HuH-7 (cell line): ENCODE data around the gene MTFMT.

Experiments
- DNase-seq: peaks from one replicate; pipeline ENCODE4 v3.0.0; 2011; ENCODE audit warnings: low spot score

MTFMT gene

DNA sequence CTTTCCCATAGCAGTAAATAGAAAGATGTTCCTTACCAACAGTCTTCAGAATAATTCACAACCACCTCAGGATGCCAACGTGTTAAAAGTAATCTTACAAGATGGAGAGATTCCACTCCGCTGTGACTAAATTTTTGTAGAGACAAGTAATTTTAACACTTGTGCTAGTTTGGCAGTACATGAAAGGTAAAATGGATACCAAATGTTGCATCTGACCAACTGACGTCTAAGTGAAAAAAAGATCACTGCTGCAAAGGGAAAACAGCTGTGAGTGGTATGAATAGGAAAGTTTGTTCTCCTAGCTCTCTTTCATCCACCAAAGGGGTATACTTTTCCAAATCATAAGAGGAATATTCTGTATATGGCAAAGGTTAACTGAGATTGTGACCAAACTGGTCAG, 42.3 kb downstream of the MTFMT start:
- no peak for DNase-seq

DNA sequence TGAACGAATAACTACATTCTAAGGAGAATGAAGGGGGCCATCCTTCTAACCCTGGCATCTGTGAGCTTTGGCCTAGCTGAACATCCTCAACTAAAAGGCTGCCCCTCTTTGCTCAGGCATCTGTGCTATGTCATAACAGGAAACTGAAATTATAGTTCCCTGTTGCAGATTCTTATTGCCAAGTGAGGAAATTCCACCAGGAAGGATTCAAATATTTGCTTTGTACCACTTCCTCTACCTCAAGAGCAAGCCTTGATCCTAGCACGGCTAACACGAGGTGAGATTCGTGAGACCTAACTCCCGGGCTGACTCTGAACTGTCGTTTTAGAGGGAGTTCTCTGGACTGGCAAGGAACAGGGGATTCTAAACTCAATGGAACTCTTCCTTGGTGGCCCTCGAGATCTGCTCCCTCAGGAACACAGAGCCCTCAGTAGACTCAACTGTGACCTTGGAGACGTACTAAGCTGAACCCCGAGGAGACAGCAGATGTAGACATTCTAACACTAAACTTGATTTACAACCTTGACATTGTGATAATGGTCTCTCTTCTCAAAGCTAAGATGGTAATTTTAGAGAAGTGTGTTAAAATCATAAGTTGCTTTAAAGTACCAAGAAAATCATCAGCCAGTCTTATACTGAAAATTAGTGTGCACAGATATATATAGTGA, 43.9 kb downstream of the MTFMT start:
- DNase-seq = no peak

DNA sequence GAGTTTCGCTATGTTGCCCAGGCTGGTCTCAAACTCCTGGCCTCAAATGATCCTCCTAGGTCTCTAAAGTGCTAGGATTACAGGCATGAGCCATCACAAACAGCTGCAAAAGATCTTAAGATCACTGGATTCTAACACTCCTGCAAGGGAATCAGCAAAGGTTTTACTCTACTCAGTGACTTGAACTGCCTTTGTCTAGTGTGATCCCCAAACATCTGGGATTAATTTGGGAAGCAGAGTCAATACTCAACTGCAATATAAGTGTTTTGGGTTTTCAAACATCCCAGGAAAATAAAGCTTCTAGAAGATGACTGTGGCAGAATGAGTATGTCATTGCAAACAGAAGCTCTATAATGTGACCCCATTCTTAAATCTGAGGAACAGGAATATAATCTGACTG, 47.0 kb downstream of the MTFMT start:
- no peak for DNase-seq

DNA sequence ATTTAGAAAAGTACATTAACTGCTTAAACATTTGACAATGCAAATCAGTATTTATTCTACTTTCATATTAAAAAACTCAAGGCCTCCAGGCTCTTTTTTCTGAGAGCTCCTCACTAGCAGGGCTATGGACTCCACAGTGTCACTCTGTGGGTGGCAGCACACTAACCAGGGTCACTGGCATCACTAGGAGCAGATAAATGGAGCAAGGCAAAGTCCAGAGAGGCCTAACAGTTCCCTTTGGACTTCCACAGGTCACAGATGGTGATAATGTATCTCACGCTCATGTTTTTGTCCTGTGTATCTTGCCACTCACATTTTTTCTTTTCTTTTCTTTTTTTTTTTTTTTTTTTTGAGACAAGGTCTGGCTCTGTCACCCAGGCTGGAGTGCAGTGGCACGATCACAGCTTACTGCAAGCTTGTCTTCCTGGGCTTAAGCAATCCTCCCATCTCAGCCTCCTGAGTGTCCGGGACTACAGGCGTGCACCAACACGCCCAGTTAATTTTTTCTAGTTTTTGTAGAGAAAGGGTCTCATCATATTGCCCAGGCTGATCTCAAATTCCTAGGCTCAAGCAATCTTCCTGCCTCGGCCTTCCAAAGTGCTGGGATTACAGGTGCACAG, 47.5 kb downstream of the MTFMT start:
- DNase-seq = no peak

DNA sequence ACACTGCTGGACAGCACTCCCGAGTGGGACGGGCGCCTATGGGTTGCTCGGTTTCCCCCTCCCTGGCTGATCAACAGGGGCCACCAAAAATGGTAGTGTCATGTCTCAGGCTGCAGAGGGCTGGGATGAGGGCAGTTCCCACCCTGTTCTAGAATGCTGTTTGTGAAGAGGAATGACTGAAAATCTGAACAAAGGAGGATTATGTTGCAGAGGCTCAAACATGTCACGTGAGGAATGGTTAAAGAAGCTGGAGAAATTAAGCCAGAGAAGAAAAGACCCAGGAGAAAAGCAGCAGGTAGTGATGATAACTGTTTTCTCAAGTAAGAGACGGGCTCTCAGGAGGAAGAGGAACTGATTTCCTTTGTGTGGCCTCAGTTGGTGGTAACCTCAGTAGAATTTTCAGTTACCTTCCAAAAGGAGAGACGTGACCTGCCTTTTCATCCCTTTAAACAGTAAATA, 50.2 kb downstream of the MTFMT start:
- DNase-seq = no peak

DNA sequence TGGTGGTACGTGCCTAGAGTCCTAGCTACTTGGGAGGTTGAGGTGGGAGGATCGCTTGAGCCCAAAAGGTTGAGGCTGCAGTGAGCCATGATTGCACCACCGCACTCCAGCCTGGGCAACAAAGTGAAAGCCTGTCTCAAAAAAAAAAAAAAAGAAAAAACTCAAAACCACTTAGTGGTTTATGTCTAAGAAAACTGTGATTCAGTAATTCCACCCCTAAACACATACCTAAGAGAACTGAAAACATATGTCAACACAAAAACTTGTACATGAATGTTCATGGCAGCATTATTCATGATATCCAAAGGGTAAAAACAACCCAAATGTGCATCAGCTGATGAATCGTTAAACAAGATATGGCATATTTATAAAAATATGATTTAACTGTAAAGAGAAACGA, 54.0 kb downstream of the MTFMT start:
- DNase-seq = no peak

DNA sequence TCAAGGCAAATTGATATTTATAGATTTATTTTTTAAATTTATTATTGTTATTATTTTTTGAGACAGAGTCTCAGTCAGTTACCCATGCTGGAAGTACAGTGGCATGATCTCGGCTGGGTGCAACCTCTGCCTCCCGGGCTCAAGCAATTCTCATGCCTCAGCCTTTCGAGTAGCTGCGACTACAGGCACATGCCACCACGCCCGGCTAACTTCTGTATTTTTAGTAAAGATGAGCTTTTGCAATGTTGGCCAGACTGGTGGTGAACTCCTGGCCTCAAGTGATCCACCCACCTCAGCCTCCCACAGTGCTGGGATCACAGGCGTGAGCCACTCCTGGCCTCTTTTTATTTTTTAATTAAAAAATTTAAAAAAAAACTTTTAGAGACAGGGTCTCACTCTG, 58.7 kb downstream of the MTFMT start:
- DNase-seq = no peak

DNA sequence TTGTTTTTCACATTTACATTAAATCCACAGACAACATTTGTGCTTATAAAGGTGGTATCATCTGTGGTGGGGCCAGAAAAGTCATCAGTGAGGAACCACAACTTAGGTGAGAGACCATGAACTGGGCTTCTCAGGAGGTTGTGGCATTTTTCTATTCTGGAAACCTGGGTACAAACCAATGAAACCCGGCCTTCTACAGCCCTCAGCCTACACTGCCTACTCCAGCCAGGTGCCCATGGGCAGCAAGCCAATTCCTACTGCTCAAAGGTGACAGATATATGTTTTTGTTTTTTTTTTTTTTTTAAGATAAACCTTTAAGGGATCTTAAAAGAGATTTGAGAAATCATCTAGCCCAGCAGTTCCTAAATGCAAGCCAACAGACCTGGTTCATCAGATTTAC, 60.0 kb downstream of the MTFMT start:
- no peak for DNase-seq

DNA sequence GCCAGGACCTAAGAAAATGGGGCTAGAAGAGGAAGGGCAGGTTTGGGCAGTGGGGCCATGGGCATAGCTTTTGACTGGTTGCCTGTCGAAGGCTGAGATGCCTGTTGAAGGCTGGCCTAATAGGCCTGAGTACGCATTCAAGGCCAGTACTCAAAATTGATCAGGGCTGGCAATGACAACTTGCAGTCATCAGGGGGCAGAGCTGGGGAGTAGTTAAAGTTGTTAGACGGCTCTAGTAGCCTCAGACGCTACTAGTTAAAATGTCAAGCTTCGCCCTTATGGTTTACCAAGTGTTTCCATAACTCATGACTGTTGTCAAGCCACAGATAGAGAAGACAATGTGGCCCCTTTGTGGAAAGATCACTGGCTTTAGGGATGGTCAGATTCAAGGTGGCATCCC, 68.4 kb downstream of the MTFMT start:
- DNase-seq = no peak

DNA sequence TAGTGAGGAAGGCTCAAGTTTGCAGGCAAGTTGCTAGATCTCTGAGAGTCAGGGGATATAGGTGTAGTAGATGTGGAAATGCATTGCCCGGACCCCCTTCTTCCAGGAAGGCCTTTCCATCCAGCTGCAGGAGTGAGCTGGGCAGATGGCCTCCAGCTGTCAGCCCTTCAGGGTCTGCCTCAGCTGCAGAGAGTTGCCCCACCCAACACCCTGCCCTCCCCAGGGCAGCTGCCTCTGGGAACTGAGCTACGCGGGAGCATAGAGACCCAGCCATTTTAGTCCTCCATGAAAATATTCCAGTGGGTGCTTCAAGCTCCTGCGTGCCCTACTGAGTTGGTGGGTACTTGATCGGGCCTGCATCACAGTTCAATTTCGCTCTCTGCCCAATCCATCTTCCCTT, 69.3 kb downstream of the MTFMT start:
- DNase-seq = no peak

DNA sequence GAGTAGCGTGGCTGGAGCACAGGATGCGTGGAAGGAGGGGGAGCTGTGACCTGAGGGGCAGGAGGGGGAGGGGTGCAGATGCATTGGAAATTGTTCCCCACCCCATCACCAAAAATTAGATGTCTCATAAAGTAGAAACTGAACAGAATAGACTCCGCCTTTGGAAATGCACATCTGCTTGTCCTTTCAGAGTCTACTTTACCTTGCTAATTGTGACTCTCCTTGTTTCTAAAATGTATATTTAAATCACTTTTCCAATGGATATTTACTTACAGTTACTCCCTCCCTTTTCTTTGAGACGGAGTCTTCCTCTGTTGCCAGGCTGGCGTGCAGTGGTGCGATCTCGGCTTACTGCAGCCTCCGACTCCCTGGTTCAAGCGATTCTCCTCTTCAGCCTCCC, 70.3 kb downstream of the MTFMT start:
- no peak for DNase-seq

DNA sequence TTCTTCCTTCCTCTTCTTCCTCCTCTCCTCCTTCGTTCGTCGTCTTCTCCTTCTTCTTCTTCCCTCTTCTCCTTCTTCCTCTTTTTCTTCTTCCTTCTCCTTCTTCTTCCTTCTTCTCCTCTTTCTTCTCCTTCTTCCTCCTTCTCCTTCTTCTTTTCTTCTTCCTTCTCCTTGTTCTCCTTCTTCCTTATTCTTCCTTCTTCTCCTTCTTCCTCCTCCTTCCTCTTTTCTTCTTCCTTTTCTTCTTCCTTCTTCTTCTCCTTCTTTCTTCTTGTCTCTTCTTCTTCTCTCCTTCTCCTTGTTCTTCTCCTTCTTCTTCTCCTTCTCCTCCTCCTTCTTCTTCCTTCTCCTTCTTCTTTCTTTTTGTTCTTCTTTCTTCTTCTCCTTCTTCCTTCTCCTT, 75.0 kb downstream of the MTFMT start:
- no peak for DNase-seq

DNA sequence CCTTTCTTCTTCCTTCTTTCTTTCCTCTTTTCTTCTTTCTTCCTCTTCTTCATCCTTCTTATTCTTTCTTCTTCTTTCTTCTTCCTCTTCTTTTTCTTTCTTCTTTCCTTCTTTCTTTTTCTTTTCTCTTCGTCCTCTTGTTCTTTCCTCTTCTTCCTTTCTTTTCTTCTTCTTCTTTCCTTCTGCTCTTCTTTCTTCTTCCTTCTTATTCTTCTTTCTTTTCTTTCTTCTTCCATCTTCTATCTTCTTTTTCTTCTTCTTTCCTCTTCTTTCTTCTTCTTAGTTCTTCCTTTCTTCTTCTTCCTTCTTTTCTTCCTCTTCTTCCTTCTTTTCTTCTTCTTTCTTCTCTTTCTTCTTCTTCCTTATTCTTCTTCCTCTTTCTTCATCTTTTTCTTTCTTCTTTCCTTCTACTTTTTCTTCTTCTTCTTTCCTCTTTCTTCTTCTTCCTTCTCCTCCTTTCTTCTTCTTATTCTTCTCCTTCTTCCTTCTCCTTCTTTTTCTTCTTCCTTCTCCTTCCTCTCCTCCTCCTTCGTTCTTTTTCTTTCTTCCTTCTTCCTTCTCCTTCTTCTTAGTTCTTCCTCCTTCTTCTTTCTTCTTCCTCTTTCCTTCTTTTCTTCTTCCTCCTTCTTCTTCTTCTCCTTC, 77.5 kb downstream of the MTFMT start:
- DNase-seq = no peak
